HG02759 (cell line): ENCODE results near the gene LRRD1.
"Not testable (repeated sequence)": the region's sequence is repeated elsewhere in the genome, so short reads cannot be mapped to it uniquely, and the experiment has no call there.

Experiments
- ATAC-seq: cut with Tn5 transposase; IDR thresholded peaks from one replicate; pipeline ENCODE4 v1.9.1; 2021; ENCODE audit warnings: mild to moderate bottlenecking, moderate library complexity; ENCODE audit not compliant: unreplicated experiment

LRRD1 gene

GRCh38 chr7:92142791-92143190, 36.2 kb downstream of the LRRD1 start:
- not testable (repeated sequence) for ATAC-seq

- no peak for ATAC-seq
Measured at GRCh38 chr7:92141161-92141560, 37.8 kb downstream of the LRRD1 start.

- no peak for ATAC-seq
Measured at GRCh38 chr7:92137557-92137956, 41.4 kb downstream of the LRRD1 start.

GRCh38 chr7:92135052-92135889, 43.7 kb downstream of the LRRD1 start:
- no peak for ATAC-seq

GRCh38 chr7:92134271-92135051, 44.5 kb downstream of the LRRD1 start, which contains the start of gene CYP51A1:
CYP51A1 (minus strand) TSS chr7:92134477; CDS start chr7:92134364, 113 bp downstream.
- ATAC-seq = peak; percentile 88

- ATAC-seq = peak; percentile 29
Measured at GRCh38 chr7:92133737-92134270, 45.1 kb downstream of the LRRD1 start.

- ATAC-seq = peak; percentile 8
Measured at GRCh38 chr7:92133133-92133736, 45.7 kb downstream of the LRRD1 start.

- no peak for ATAC-seq
Measured at GRCh38 chr7:92131764-92132330, 47.1 kb downstream of the LRRD1 start.

GRCh38 chr7:92131093-92131492, 47.8 kb downstream of the LRRD1 start:
- ATAC-seq = no peak

GRCh38 chr7:92121681-92122080, 57.3 kb downstream of the LRRD1 start:
- ATAC-seq = no peak

GRCh38 chr7:92119213-92119759, 59.7 kb downstream of the LRRD1 start:
- no peak for ATAC-seq

- ATAC-seq = no peak
Measured at GRCh38 chr7:92116949-92117348, 62.0 kb downstream of the LRRD1 start.

GRCh38 chr7:92115821-92116220, 63.1 kb downstream of the LRRD1 start:
- no peak for ATAC-seq

GRCh38 chr7:92110857-92111256, 68.1 kb downstream of the LRRD1 start:
- ATAC-seq = no peak

- no peak for ATAC-seq
Measured at GRCh38 chr7:92108821-92109220, 70.1 kb downstream of the LRRD1 start.

GRCh38 chr7:92102862-92103261, 76.1 kb downstream of the LRRD1 start:
- ATAC-seq = not testable (repeated sequence)

GRCh38 chr7:92100534-92100933, 78.4 kb downstream of the LRRD1 start:
- ATAC-seq = no peak

- ATAC-seq = no peak
Measured at GRCh38 chr7:92095380-92095779, 83.6 kb downstream of the LRRD1 start.
